Astrocyte (in vitro differentiated cells and primary cell): ENCODE results near the gene SIVA1.

Source experiments
- EZH2 ChIP-seq: IDR thresholded peaks from 2 replicates; pipeline ENCODE4 v1.6.1; 2012; ENCODE audit warnings: mild to moderate bottlenecking, low read length, inconsistent platforms; ENCODE audit not compliant: insufficient read depth
- TF ChIP-seq, protein P1 (sequence below): IDR thresholded peaks from 2 replicates; pipeline ENCODE4 v1.5.1; 2011; ENCODE audit warnings: low read depth, mild to moderate bottlenecking, inconsistent platforms, low read length, moderate library complexity; ENCODE audit not compliant: insufficient read depth

GRCh38 chr14:104785708-104786080 is 32.7 kb downstream of the SIVA1 start:
- TF ChIP-seq, protein P1, sequence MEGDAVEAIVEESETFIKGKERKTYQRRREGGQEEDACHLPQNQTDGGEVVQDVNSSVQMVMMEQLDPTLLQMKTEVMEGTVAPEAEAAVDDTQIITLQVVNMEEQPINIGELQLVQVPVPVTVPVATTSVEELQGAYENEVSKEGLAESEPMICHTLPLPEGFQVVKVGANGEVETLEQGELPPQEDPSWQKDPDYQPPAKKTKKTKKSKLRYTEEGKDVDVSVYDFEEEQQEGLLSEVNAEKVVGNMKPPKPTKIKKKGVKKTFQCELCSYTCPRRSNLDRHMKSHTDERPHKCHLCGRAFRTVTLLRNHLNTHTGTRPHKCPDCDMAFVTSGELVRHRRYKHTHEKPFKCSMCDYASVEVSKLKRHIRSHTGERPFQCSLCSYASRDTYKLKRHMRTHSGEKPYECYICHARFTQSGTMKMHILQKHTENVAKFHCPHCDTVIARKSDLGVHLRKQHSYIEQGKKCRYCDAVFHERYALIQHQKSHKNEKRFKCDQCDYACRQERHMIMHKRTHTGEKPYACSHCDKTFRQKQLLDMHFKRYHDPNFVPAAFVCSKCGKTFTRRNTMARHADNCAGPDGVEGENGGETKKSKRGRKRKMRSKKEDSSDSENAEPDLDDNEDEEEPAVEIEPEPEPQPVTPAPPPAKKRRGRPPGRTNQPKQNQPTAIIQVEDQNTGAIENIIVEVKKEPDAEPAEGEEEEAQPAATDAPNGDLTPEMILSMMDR = no peak
- no peak for TF ChIP-seq EZH2
